ENCODE measurements around the gene FXYD6.

GRCh38 chr11:117842131-117842941, 34.1 kb downstream of the FXYD6 start:
- TF ChIP-seq CTCF (IDR thresholded peaks at IDR 0.05) (no peak), POLR2A (IDR thresholded peaks at IDR 0.05) (no peak)
